Progenitor cell of endocrine pancreas (in vitro differentiated cells): Measurements from ENCODE around the gene MYMX. TPM values are rescaled to one million over a fixed set of nuclear protein-coding genes. Genes with fewer than 3 reads are reported as not detected.

Experiments
- DNase-seq: peaks from one replicate; pipeline ENCODE4 v3.0.0; 2021; ENCODE audit warnings: low spot score; ENCODE audit not compliant: unreplicated experiment
- H3K27ac Mint-ChIP-seq: 2 replicates; pipeline ENCODE4 v1.8.0; 2021; ENCODE audit warnings: mild to moderate bottlenecking, moderate library complexity, mixed read lengths
- H3K27me3 Mint-ChIP-seq: 2 replicates; pipeline ENCODE4 v1.8.0; 2021; ENCODE audit warnings: mixed read lengths
- H3K36me3 Mint-ChIP-seq: 2 replicates; pipeline ENCODE4 v1.8.0; 2022; ENCODE audit warnings: mixed read lengths; ENCODE audit not compliant: insufficient read depth
- H3K4me1 Mint-ChIP-seq: 2 replicates; pipeline ENCODE4 v1.8.0; 2021; ENCODE audit warnings: low read depth, mixed read lengths
- H3K4me3 Mint-ChIP-seq: 2 replicates; pipeline ENCODE4 v1.8.0; 2021; ENCODE audit warnings: low read depth, mild to moderate bottlenecking, moderate library complexity, mixed read lengths
- H3K9me3 Mint-ChIP-seq: 2 replicates; pipeline ENCODE4 v1.8.0; 2021; ENCODE audit warnings: low read depth, mixed read lengths
- total RNA-seq: library from RNA; stranded (reverse); gene quantifications from 2 replicates; pipeline ENCODE4 v1.2.1, GENCODE V29; 2021
- TF ChIP-seq, protein P1 (sequence below): fragments of 200-600 bp; sonication (generic); IDR thresholded peaks from one replicate; pipeline ENCODE4 v1.5.0; 2021; ENCODE audit warnings: antibody characterized with exemption, mild to moderate bottlenecking; ENCODE audit not compliant: unreplicated experiment

The MYMX gene
- total RNA-seq, 1 donor from 2014 or later, result not detected

GRCh38 chr6:44172731-44173500 is 43.8 kb upstream of the MYMX start:
- H3K4me1 Mint-ChIP-seq, result no peaks in the 10 kb centered on the region
- H3K27ac Mint-ChIP-seq, result no peak overlapping the region
- no peaks in the 10 kb centered on the region for H3K9me3 Mint-ChIP-seq

DNA sequence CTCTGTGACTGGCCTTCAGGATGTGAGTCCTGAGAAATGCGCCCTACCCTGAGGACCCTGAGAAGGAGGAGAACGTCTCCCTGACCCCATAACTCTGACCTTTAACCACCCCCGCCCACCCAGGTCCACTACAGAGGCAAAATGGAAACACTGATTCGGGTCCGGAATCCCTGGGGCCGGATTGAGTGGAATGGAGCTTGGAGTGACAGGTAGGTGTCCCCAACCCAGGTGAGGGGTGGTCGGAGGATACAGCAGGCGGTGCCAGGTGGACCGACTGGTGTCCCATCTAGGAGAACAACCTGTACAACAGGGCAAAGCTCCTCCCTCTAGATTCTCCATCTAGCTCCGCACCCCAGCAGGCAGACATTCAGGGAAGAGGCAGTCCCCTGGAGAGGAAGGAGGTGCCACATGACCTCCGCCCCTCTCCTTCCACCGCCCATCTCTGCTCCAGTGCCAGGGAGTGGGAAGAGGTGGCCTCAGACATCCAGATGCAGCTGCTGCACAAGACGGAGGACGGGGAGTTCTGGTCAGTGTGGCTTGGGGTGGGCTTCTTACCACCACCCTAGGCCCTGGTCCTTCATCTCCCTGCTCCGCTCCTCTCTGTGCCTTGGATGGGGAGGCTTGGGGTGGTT is 40.5 kb upstream of the MYMX start:
- H3K4me1 Mint-ChIP-seq, result no peaks in the 10 kb centered on the region
- H3K27ac Mint-ChIP-seq, result no peak overlapping the region
- H3K4me3 Mint-ChIP-seq, result no peak overlapping the region
- no peak for DNase-seq
- no peaks in the 10 kb centered on the region for H3K9me3 Mint-ChIP-seq
- H3K36me3 Mint-ChIP-seq, result no peaks in the 10 kb centered on the region
- peaks cover 7% of the 10 kb centered on the region for H3K27me3 Mint-ChIP-seq
- TF ChIP-seq, protein P1, sequence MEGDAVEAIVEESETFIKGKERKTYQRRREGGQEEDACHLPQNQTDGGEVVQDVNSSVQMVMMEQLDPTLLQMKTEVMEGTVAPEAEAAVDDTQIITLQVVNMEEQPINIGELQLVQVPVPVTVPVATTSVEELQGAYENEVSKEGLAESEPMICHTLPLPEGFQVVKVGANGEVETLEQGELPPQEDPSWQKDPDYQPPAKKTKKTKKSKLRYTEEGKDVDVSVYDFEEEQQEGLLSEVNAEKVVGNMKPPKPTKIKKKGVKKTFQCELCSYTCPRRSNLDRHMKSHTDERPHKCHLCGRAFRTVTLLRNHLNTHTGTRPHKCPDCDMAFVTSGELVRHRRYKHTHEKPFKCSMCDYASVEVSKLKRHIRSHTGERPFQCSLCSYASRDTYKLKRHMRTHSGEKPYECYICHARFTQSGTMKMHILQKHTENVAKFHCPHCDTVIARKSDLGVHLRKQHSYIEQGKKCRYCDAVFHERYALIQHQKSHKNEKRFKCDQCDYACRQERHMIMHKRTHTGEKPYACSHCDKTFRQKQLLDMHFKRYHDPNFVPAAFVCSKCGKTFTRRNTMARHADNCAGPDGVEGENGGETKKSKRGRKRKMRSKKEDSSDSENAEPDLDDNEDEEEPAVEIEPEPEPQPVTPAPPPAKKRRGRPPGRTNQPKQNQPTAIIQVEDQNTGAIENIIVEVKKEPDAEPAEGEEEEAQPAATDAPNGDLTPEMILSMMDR, result no peak

More at GRCh38 chr6:44172731-44173500, 43.8 kb upstream of the MYMX start:
- Mint-ChIP-seq H3K36me3 (no peaks in the 10 kb centered on the region), H3K4me3 (no peak overlapping the region), H3K27me3 (peaks cover 15% of the 10 kb centered on the region)
- TF ChIP-seq, protein P1, result peak; percentile 83
- DNase-seq, result peak; percentile 56

GRCh38 chr6:44176762-44177509 is 39.8 kb upstream of the MYMX start:
- TF ChIP-seq, protein P1, result no peak
- peaks cover 4% of the 10 kb centered on the region for H3K27me3 Mint-ChIP-seq
- no peak for DNase-seq
- H3K9me3 Mint-ChIP-seq, result no peaks in the 10 kb centered on the region
- H3K27ac Mint-ChIP-seq, result no peak overlapping the region
- no peak overlapping the region for H3K4me3 Mint-ChIP-seq
- H3K36me3 Mint-ChIP-seq, result no peaks in the 10 kb centered on the region
- no peaks in the 10 kb centered on the region for H3K4me1 Mint-ChIP-seq

DNA sequence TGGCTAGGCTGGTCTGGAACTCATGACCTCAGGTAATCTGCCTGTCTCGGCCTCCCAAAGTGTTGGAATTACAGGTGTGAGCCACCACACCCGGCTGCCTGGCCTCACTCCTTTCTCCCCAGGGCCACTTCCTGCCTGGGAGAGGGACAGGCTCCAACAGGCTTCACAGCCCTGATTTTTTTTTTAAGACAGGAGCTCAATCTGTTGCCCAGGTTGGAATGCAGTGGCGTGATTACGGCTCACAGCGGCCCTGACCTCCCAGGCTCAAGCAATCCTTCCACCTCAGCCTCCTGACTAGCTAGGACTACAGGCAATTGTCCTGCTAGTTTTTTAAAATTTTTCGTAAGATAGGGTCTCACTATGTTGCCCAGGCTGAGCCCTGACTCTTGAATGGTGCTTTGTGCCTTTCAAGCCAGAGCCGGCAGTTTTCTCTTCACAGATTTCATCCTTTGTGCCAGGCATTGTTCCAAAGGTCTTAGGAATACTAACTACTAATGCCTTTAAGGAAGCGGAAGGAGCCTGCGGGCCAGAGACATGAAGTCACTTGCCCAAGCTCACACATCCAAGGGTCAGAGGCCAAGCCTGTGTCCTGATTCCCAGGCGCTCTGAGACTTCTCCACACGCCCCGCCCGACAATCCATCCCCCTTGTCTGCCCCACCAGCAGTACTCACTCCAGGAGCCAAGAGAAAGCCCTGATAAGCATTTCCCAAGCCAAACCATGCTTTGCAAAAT is 38.9 kb upstream of the MYMX start:
- Mint-ChIP-seq H3K27me3 (no peaks in the 10 kb centered on the region), H3K4me3 (no peak overlapping the region), H3K27ac (no peak overlapping the region), H3K36me3 (no peaks in the 10 kb centered on the region), H3K4me1 (no peaks in the 10 kb centered on the region), H3K9me3 (no peaks in the 10 kb centered on the region)
- TF ChIP-seq, protein P1, result no peak
- DNase-seq, result no peak
